Activated CD4-positive, alpha-beta T cell treated with anti-CD3 and anti-CD28 coated beads, Interleukin-2, amount 10 ng/mL, durations not matched to agents 7 days and 5 days (primary cell): ENCODE data around the gene SH3PXD2A. TPM values are rescaled to one million over a fixed set of nuclear protein-coding genes. Genes with fewer than 3 reads are reported as not detected.
"Not testable (repeated sequence)": the region's sequence is repeated elsewhere in the genome, so short reads cannot be mapped to it uniquely, and the experiment has no call there.

ENCODE experiments used
- CTCF ChIA-PET: fragments of 350-600 bp; sonication (Branson Sonifier 250); formaldehyde crosslinking; loops from one replicate; lab custom pipeline; 2021; ENCODE audit warnings: antibody characterized with exemption; lab: Charles Lee
- POLR2A ChIA-PET: fragments of 350-600 bp; sonication (Branson Sonifier 250); formaldehyde crosslinking; loops from one replicate; lab custom pipeline; 2021; ENCODE audit warnings: antibody characterized with exemption; lab: Charles Lee
- DNase-seq: peaks from one replicate; pipeline ENCODE4 v3.0.0-alpha.2; 2020
- H3K27ac Mint-ChIP-seq: one replicate; pipeline ENCODE4 v1.8.0; 2021; ENCODE audit warnings: mild to moderate bottlenecking, moderate library complexity, mixed read lengths
- H3K27me3 Mint-ChIP-seq: one replicate; pipeline ENCODE4 v1.8.0; 2021; ENCODE audit warnings: mixed read lengths
- H3K36me3 Mint-ChIP-seq: one replicate; pipeline ENCODE4 v1.8.0; 2021; ENCODE audit warnings: low read depth, mixed read lengths
- H3K4me1 Mint-ChIP-seq: one replicate; pipeline ENCODE4 v1.8.0; 2021; ENCODE audit warnings: mixed read lengths
- H3K4me3 Mint-ChIP-seq: one replicate; pipeline ENCODE4 v1.8.0; 2021; ENCODE audit warnings: mild to moderate bottlenecking, moderate library complexity, mixed read lengths
- H3K9me3 Mint-ChIP-seq: one replicate; pipeline ENCODE4 v1.8.0; 2021; ENCODE audit warnings: mixed read lengths
- total RNA-seq, 2 experiments: library from RNA; stranded (reverse); gene quantifications; one replicate each; pipeline ENCODE4 v1.2.3, GENCODE V29; 2021

The SH3PXD2A gene
- total RNA-seq, 2 experiments from 2014 or later: 11.9 to 12.7 TPM

GRCh38 chr10:103823706-103824272 lies 31.6 kb downstream of the SH3PXD2A start:
- H3K4me1 Mint-ChIP-seq: peaks cover 7% of the 10 kb centered on the region
- H3K27ac Mint-ChIP-seq: no peak overlapping the region
- H3K36me3 Mint-ChIP-seq: no peaks in the 10 kb centered on the region
- ChIA-PET CTCF (interaction anchor here (1.0 to 1.8 kb wide), 5 partner anchors 11 to 42 kb away, joined by 3 to 5 read pairs (median 4); partner anchors contain the start of gene SH3PXD2A), POLR2A (no interaction called here)
- H3K9me3 Mint-ChIP-seq: no peaks in the 10 kb centered on the region
- no peak overlapping the region for H3K4me3 Mint-ChIP-seq
- H3K27me3 Mint-ChIP-seq: peaks cover 35% of the 10 kb centered on the region
- DNase-seq: no peak

GRCh38 chr10:103822800-103823199 lies 32.6 kb downstream of the SH3PXD2A start:
- DNase-seq: no peak
- ChIA-PET CTCF (interaction anchor here (1.0 to 2.0 kb wide), 6 partner anchors 9 to 65 kb away, joined by 3 to 5 read pairs (median 4); no protein-coding TSS in a partner anchor), POLR2A (no interaction called here)
- H3K36me3 Mint-ChIP-seq: no peaks in the 10 kb centered on the region
- H3K27ac Mint-ChIP-seq: no peak overlapping the region
- H3K4me1 Mint-ChIP-seq: peaks cover 7% of the 10 kb centered on the region
- no peaks in the 10 kb centered on the region for H3K9me3 Mint-ChIP-seq
- H3K27me3 Mint-ChIP-seq: peaks cover 38% of the 10 kb centered on the region
- no peak overlapping the region for H3K4me3 Mint-ChIP-seq

- no peak overlapping the region for H3K4me3 Mint-ChIP-seq
- H3K9me3 Mint-ChIP-seq: no peaks in the 10 kb centered on the region
- no peak overlapping the region for H3K27ac Mint-ChIP-seq
- peaks cover 7% of the 10 kb centered on the region for H3K4me1 Mint-ChIP-seq
- ChIA-PET POLR2A (no interaction called here), CTCF (interaction anchor here (0.6 to 2.0 kb wide), 7 partner anchors 8 to 109 kb away, joined by 3 to 5 read pairs (median 3); no protein-coding TSS in a partner anchor)
- no peaks in the 10 kb centered on the region for H3K36me3 Mint-ChIP-seq
- peaks cover 39% of the 10 kb centered on the region for H3K27me3 Mint-ChIP-seq
- no peak for DNase-seq
Measured at GRCh38 chr10:103822107-103822716, 33.2 kb downstream of the SH3PXD2A start.

GRCh38 chr10:103820101-103821062 lies 35.0 kb downstream of the SH3PXD2A start:
- no peak for DNase-seq
- Mint-ChIP-seq H3K27me3 (peaks cover 39% of the 10 kb centered on the region), H3K4me3 (no peak overlapping the region), H3K4me1 (peaks cover 10% of the 10 kb centered on the region), H3K36me3 (no peaks in the 10 kb centered on the region), H3K27ac (no peak overlapping the region), H3K9me3 (no peaks in the 10 kb centered on the region)
- CTCF ChIA-PET: interaction anchor here (1.0 kb wide), 1 partner anchor 29 kb away, joined by 3 read pairs; no protein-coding TSS in a partner anchor
- POLR2A ChIA-PET: no interaction called here

- H3K36me3 Mint-ChIP-seq: no peaks in the 10 kb centered on the region
- H3K27ac Mint-ChIP-seq: no peak overlapping the region
- POLR2A ChIA-PET: no interaction called here
- CTCF ChIA-PET: interaction anchor here (0.6 to 1.3 kb wide), 2 partner anchors 10 to 17 kb away, joined by 4 read pairs; no protein-coding TSS in a partner anchor
- no peak overlapping the region for H3K4me3 Mint-ChIP-seq
- peaks cover 36% of the 10 kb centered on the region for H3K27me3 Mint-ChIP-seq
- H3K9me3 Mint-ChIP-seq: no peaks in the 10 kb centered on the region
- H3K4me1 Mint-ChIP-seq: peaks cover 7% of the 10 kb centered on the region
- DNase-seq: no peak
Measured at GRCh38 chr10:103819493-103819892, 35.9 kb downstream of the SH3PXD2A start.

GRCh38 chr10:103818765-103819374 lies 36.5 kb downstream of the SH3PXD2A start:
- Mint-ChIP-seq H3K4me1 (peaks cover 3% of the 10 kb centered on the region), H3K9me3 (no peaks in the 10 kb centered on the region), H3K36me3 (no peaks in the 10 kb centered on the region), H3K27ac (no peak overlapping the region), H3K4me3 (no peak overlapping the region), H3K27me3 (peaks cover 32% of the 10 kb centered on the region)
- DNase-seq: no peak
- ChIA-PET POLR2A (no interaction called here), CTCF (interaction anchor here (0.6 to 1.3 kb wide), 2 partner anchors 10 to 16 kb away, joined by 4 read pairs; no protein-coding TSS in a partner anchor)

GRCh38 chr10:103818105-103818504 lies 37.3 kb downstream of the SH3PXD2A start:
- H3K4me1 Mint-ChIP-seq: peaks cover 3% of the 10 kb centered on the region
- H3K9me3 Mint-ChIP-seq: no peaks in the 10 kb centered on the region
- CTCF ChIA-PET: interaction anchor here (0.8 kb wide), 1 partner anchor 20 kb away, joined by 3 read pairs; no protein-coding TSS in a partner anchor
- POLR2A ChIA-PET: no interaction called here
- no peak overlapping the region for H3K27ac Mint-ChIP-seq
- no peak for DNase-seq
- peaks cover 32% of the 10 kb centered on the region for H3K27me3 Mint-ChIP-seq
- no peak overlapping the region for H3K4me3 Mint-ChIP-seq
- H3K36me3 Mint-ChIP-seq: no peaks in the 10 kb centered on the region

GRCh38 chr10:103816431-103816830 lies 38.9 kb downstream of the SH3PXD2A start:
- no peak for DNase-seq
- H3K4me1 Mint-ChIP-seq: peaks cover 6% of the 10 kb centered on the region
- peaks cover 28% of the 10 kb centered on the region for H3K27me3 Mint-ChIP-seq
- H3K36me3 Mint-ChIP-seq: no peaks in the 10 kb centered on the region
- no peak overlapping the region for H3K27ac Mint-ChIP-seq
- H3K9me3 Mint-ChIP-seq: no peaks in the 10 kb centered on the region
- H3K4me3 Mint-ChIP-seq: no peak overlapping the region
- POLR2A ChIA-PET: no interaction called here
- CTCF ChIA-PET: no interaction called here

GRCh38 chr10:103814626-103815370 lies 40.6 kb downstream of the SH3PXD2A start:
- H3K27ac Mint-ChIP-seq: no peak overlapping the region
- ChIA-PET CTCF (interaction anchor here (1.0 to 2.6 kb wide), 6 partner anchors 13 to 102 kb away, joined by 3 to 8 read pairs (median 4); no protein-coding TSS in a partner anchor), POLR2A (no interaction called here)
- no peaks in the 10 kb centered on the region for H3K36me3 Mint-ChIP-seq
- H3K4me3 Mint-ChIP-seq: no peak overlapping the region
- DNase-seq: no peak
- peaks cover 19% of the 10 kb centered on the region for H3K27me3 Mint-ChIP-seq
- H3K4me1 Mint-ChIP-seq: peaks cover 6% of the 10 kb centered on the region
- no peaks in the 10 kb centered on the region for H3K9me3 Mint-ChIP-seq

- DNase-seq: no peak
- POLR2A ChIA-PET: interaction anchor here (0.6 kb wide), 1 partner anchor 86 kb away, joined by 4 read pairs; no protein-coding TSS in a partner anchor
- H3K36me3 Mint-ChIP-seq: no peaks in the 10 kb centered on the region
- H3K27ac Mint-ChIP-seq: no peak overlapping the region
- H3K27me3 Mint-ChIP-seq: peaks cover 12% of the 10 kb centered on the region
- peaks cover 6% of the 10 kb centered on the region for H3K4me1 Mint-ChIP-seq
- CTCF ChIA-PET: interaction anchor here (0.6 to 2.6 kb wide), 9 partner anchors 8 to 101 kb away, joined by 3 to 8 read pairs (median 4); partner anchors contain the start of gene SH3PXD2A
- H3K4me3 Mint-ChIP-seq: no peak overlapping the region
- no peaks in the 10 kb centered on the region for H3K9me3 Mint-ChIP-seq
Measured at GRCh38 chr10:103814105-103814504, 41.3 kb downstream of the SH3PXD2A start.

- not testable (repeated sequence) for H3K4me1 Mint-ChIP-seq, H3K9me3 Mint-ChIP-seq, H3K27ac Mint-ChIP-seq, H3K27me3 Mint-ChIP-seq, H3K36me3 Mint-ChIP-seq, DNase-seq, H3K4me3 Mint-ChIP-seq
- POLR2A ChIA-PET: interaction anchor here (0.6 kb wide), 1 partner anchor 85 kb away, joined by 4 read pairs; no protein-coding TSS in a partner anchor
- CTCF ChIA-PET: interaction anchor here (0.6 to 2.6 kb wide), 8 partner anchors 9 to 54 kb away, joined by 3 to 8 read pairs (median 4); no protein-coding TSS in a partner anchor
Measured at GRCh38 chr10:103813312-103813711, 42.1 kb downstream of the SH3PXD2A start.
